ENCODE results near the gene MBD1.

The MBD1 gene

DNA sequence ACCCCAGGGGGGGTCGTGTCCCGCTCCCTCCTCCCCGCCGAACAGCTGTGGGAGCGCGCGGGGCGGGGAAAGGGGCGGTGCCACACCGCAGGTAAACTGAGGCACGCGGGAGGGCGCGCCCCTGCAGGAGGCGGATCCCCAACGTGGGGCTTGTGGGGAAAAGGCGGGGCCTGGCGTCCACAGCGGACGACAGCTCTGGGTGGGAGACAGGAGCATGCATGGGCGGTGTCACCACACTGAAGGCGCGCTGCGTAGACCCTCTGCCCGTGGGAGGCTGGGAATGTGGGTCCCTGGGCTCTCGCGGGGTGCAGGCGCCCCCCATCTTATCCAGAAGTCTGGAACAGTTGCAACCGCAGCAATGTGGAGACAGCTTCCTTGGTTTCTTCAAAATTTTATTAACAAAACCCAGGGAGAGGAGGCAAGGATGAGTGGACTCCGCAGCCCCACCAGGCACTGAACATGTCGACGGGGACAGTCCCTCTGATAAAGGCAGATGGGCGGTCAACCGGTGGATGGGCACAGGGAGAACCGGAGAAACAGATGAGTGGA, 723 bp upstream of the MBD1 start:
- peaks cover 18% of the 10 kb centered on the region for H4K20me1 ChIP-seq (ENCODE audit: insufficient read depth, low read length)
- H3K4me2 ChIP-seq (ENCODE audit: low read length): peak overlapping the region; percentile 97
- peak overlapping the region; percentile 95 for H3K9ac ChIP-seq (ENCODE audit: low read length)
- H3K36me3 ChIP-seq (replicated peaks; ENCODE audit: low read depth, low read length): peaks cover 66% of the 10 kb centered on the region
- H3K79me2 ChIP-seq (ENCODE audit: low read length): peaks cover 58% of the 10 kb centered on the region
- H3K27ac ChIP-seq (ENCODE audit: low read length): peak overlapping the region; percentile 83
- H3K4me3 ChIP-seq (ENCODE audit: low read length): peak overlapping the region; percentile 84
- TF ChIP-seq, protein P1, sequence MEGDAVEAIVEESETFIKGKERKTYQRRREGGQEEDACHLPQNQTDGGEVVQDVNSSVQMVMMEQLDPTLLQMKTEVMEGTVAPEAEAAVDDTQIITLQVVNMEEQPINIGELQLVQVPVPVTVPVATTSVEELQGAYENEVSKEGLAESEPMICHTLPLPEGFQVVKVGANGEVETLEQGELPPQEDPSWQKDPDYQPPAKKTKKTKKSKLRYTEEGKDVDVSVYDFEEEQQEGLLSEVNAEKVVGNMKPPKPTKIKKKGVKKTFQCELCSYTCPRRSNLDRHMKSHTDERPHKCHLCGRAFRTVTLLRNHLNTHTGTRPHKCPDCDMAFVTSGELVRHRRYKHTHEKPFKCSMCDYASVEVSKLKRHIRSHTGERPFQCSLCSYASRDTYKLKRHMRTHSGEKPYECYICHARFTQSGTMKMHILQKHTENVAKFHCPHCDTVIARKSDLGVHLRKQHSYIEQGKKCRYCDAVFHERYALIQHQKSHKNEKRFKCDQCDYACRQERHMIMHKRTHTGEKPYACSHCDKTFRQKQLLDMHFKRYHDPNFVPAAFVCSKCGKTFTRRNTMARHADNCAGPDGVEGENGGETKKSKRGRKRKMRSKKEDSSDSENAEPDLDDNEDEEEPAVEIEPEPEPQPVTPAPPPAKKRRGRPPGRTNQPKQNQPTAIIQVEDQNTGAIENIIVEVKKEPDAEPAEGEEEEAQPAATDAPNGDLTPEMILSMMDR (IDR thresholded peaks at IDR 0.05; ENCODE audit: low read depth, low read length): no peak
- TF ChIP-seq EZH2phosphoT487 (IDR thresholded peaks at IDR 0.05; ENCODE audit: low read depth): no peak
- peaks cover 32% of the 10 kb centered on the region for H3K4me1 ChIP-seq (ENCODE audit: low read length)
- no peaks in the 10 kb centered on the region for H3K9me3 ChIP-seq (ENCODE audit: insufficient read depth, low read length)
- H2AFZ ChIP-seq (ENCODE audit: low read depth, low read length): peak overlapping the region; percentile 86
- H3K27me3 ChIP-seq (ENCODE audit: low read depth, low read length): no peaks in the 10 kb centered on the region

DNA sequence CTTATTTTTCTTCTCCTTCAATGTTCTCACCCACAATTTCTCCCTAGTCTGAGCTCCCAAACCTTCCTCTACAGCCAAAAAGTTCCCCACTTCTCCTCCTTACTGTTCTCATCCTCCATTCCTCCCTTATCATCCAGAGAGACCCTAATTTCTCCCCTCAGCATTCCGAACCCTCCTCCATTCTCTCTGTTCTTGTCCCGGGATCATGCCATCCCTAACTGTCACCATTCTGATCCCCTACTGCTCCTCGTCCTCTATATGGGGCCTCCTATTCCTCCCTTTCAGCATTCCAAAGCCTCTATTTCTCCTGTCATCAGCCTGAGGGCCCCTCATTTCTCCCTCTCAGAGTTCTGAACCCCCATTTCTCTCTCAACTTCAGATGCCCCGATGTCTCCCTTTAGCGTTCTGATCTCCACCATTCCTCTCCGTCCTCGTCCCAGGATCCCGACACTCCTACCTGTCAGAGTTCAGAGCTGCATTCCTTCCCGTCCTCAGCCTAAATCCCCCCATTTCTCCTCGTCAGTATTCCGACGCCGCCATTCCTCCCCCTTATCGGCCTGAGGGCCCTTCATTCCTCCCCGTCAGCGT, 522 bp downstream of the MBD1 start:
- H3K36me3 ChIP-seq (replicated peaks; ENCODE audit: low read depth, low read length): peaks cover 73% of the 10 kb centered on the region
- TF ChIP-seq EZH2phosphoT487 (IDR thresholded peaks at IDR 0.05; ENCODE audit: low read depth): no peak
- TF ChIP-seq, protein P1 (IDR thresholded peaks at IDR 0.05; ENCODE audit: low read depth, low read length): no peak

DNA sequence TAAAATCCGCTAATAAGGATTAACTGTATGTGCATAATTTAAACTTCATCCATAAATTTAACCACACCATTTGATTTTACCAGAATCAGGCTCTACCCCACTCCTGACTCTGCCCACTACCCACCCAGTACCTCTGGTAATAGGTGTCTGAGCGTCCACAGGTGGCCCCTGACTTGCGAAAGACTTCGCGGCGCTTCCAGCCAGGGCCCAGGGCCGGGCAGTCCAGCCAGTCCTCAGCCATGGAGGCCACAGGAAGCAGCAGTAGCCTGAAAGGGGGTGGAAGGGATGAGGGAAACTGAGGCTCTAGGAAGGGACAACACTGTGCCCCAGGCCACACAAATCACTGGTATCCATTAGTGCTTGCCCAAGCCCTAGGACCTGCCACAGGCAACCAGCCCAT, 1.6 kb downstream of the MBD1 start:
- Histone ChIP-seq H3K27ac (ENCODE audit: low read length) (no peak overlapping the region), H3K4me2 (ENCODE audit: low read length) (peak overlapping the region; percentile 97), H3K4me3 (ENCODE audit: low read length) (peak overlapping the region; percentile 84), H3K9me3 (ENCODE audit: insufficient read depth, low read length) (no peaks in the 10 kb centered on the region), H3K27me3 (ENCODE audit: low read depth, low read length) (no peaks in the 10 kb centered on the region), H3K9ac (ENCODE audit: low read length) (0 out of 2 replicates have a peak overlapping the region, but pooled peaks have one; percentile 95), H3K36me3 (replicated peaks; ENCODE audit: low read depth, low read length) (peaks cover 73% of the 10 kb centered on the region), H3K79me2 (ENCODE audit: low read length) (peaks cover 42% of the 10 kb centered on the region), H4K20me1 (ENCODE audit: insufficient read depth, low read length) (peaks cover 13% of the 10 kb centered on the region), H3K4me1 (ENCODE audit: low read length) (peaks cover 25% of the 10 kb centered on the region), H2AFZ (ENCODE audit: low read depth, low read length) (no peak overlapping the region)
- TF ChIP-seq, protein P1 (IDR thresholded peaks at IDR 0.05; ENCODE audit: low read depth, low read length): no peak
- TF ChIP-seq EZH2phosphoT487 (IDR thresholded peaks at IDR 0.05; ENCODE audit: low read depth): no peak

More for the DNA sequence above, 522 bp downstream of the MBD1 start:
- Histone ChIP-seq H3K27ac (ENCODE audit: low read length) (peak overlapping the region; percentile 83), H3K4me1 (ENCODE audit: low read length) (peaks cover 25% of the 10 kb centered on the region), H3K79me2 (ENCODE audit: low read length) (peaks cover 46% of the 10 kb centered on the region), H3K4me3 (ENCODE audit: low read length) (peak overlapping the region; percentile 84), H3K27me3 (ENCODE audit: low read depth, low read length) (no peaks in the 10 kb centered on the region), H4K20me1 (ENCODE audit: insufficient read depth, low read length) (peaks cover 13% of the 10 kb centered on the region), H3K4me2 (ENCODE audit: low read length) (peak overlapping the region; percentile 97), H3K9ac (ENCODE audit: low read length) (peak overlapping the region; percentile 95), H3K9me3 (ENCODE audit: insufficient read depth, low read length) (no peaks in the 10 kb centered on the region), H2AFZ (ENCODE audit: low read depth, low read length) (peak overlapping the region; percentile 86)

DNA sequence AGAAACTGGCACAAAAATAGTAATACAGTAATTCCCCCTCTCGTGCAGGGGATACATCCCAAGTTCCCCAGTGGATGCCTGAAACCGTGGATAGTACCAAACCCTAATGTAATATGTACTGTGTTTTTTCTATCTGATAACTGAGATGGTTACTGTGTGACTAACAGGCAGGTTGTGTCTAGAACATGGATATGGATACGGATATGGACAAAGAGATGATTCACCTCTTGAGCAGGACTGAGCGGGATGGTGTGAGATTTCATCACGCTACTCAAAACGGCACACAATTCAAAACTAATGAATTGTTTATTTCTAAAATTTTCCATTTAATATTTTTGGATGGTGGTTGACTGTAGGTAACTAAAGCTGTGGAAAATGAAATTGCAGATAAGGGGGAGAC, 3.4 kb downstream of the MBD1 start:
- no peaks in the 10 kb centered on the region for H3K27me3 ChIP-seq (ENCODE audit: low read depth, low read length)
- no peak overlapping the region for H3K27ac ChIP-seq (ENCODE audit: low read length)
- H3K4me2 ChIP-seq (ENCODE audit: low read length): no peak overlapping the region
- H3K36me3 ChIP-seq (replicated peaks; ENCODE audit: low read depth, low read length): peaks cover 74% of the 10 kb centered on the region
- H2AFZ ChIP-seq (ENCODE audit: low read depth, low read length): no peak overlapping the region
- H3K4me1 ChIP-seq (ENCODE audit: low read length): peaks cover 25% of the 10 kb centered on the region
- no peak overlapping the region for H3K9ac ChIP-seq (ENCODE audit: low read length)
- H4K20me1 ChIP-seq (ENCODE audit: insufficient read depth, low read length): peaks cover 13% of the 10 kb centered on the region
- TF ChIP-seq EZH2phosphoT487 (IDR thresholded peaks at IDR 0.05; ENCODE audit: low read depth): no peak
- TF ChIP-seq, protein P1 (IDR thresholded peaks at IDR 0.05; ENCODE audit: low read depth, low read length): no peak
- no peak overlapping the region for H3K4me3 ChIP-seq (ENCODE audit: low read length)
- peaks cover 42% of the 10 kb centered on the region for H3K79me2 ChIP-seq (ENCODE audit: low read length)
- H3K9me3 ChIP-seq (ENCODE audit: insufficient read depth, low read length): no peaks in the 10 kb centered on the region
